ENCODE measurements around the gene LOXHD1. TPM values are rescaled to one million over a fixed set of nuclear protein-coding genes. Genes with fewer than 3 reads are reported as not detected.

LOXHD1 gene
- total RNA-seq, 1 donor from 2014 or later, result 0.23 TPM

- no peaks in the 10 kb centered on the region for H3K36me3 Mint-ChIP-seq (ENCODE audit: low read depth, unreplicated experiment)
- H3K27me3 Mint-ChIP-seq (ENCODE audit: unreplicated experiment), result peaks cover 3% of the 10 kb centered on the region
- no peaks in the 10 kb centered on the region for H3K9me3 Mint-ChIP-seq (ENCODE audit: unreplicated experiment)
- no peak for DNase-seq (ENCODE audit: low spot score)
- H3K27ac Mint-ChIP-seq (ENCODE audit: unreplicated experiment), result no peak overlapping the region
- H3K4me3 Mint-ChIP-seq (ENCODE audit: unreplicated experiment), result no peak overlapping the region
- no peak for TF ChIP-seq CTCF (IDR thresholded peaks at IDR 0.05; ENCODE audit: unreplicated experiment)
- no peaks in the 10 kb centered on the region for H3K4me1 Mint-ChIP-seq (ENCODE audit: unreplicated experiment)
Observed at GRCh38 chr18:46679846-46680598, 23.0 kb upstream of the LOXHD1 start.

GRCh38 chr18:46678785-46679399, 21.9 kb upstream of the LOXHD1 start:
- Mint-ChIP-seq H3K27ac (ENCODE audit: unreplicated experiment) (no peak overlapping the region), H3K9me3 (ENCODE audit: unreplicated experiment) (no peaks in the 10 kb centered on the region), H3K4me3 (ENCODE audit: unreplicated experiment) (no peak overlapping the region), H3K27me3 (ENCODE audit: unreplicated experiment) (peaks cover 4% of the 10 kb centered on the region), H3K4me1 (ENCODE audit: unreplicated experiment) (no peaks in the 10 kb centered on the region), H3K36me3 (ENCODE audit: low read depth, unreplicated experiment) (no peaks in the 10 kb centered on the region)
- no peak for DNase-seq (ENCODE audit: low spot score)
- no peak for TF ChIP-seq CTCF (IDR thresholded peaks at IDR 0.05; ENCODE audit: unreplicated experiment)

- Mint-ChIP-seq H3K4me1 (ENCODE audit: unreplicated experiment) (no peaks in the 10 kb centered on the region), H3K36me3 (ENCODE audit: low read depth, unreplicated experiment) (no peaks in the 10 kb centered on the region), H3K9me3 (ENCODE audit: unreplicated experiment) (no peaks in the 10 kb centered on the region), H3K27ac (ENCODE audit: unreplicated experiment) (no peak overlapping the region), H3K27me3 (ENCODE audit: unreplicated experiment) (peaks cover 4% of the 10 kb centered on the region), H3K4me3 (ENCODE audit: unreplicated experiment) (no peak overlapping the region)
- TF ChIP-seq CTCF (IDR thresholded peaks at IDR 0.05; ENCODE audit: unreplicated experiment), result no peak
- DNase-seq (ENCODE audit: low spot score), result no peak
Observed at GRCh38 chr18:46678041-46678440, 21.0 kb upstream of the LOXHD1 start.

GRCh38 chr18:46677611-46678010, 20.6 kb upstream of the LOXHD1 start:
- Mint-ChIP-seq H3K27me3 (ENCODE audit: unreplicated experiment) (peaks cover 4% of the 10 kb centered on the region), H3K36me3 (ENCODE audit: low read depth, unreplicated experiment) (no peaks in the 10 kb centered on the region), H3K4me1 (ENCODE audit: unreplicated experiment) (no peaks in the 10 kb centered on the region), H3K27ac (ENCODE audit: unreplicated experiment) (no peak overlapping the region), H3K9me3 (ENCODE audit: unreplicated experiment) (no peaks in the 10 kb centered on the region), H3K4me3 (ENCODE audit: unreplicated experiment) (no peak overlapping the region)
- TF ChIP-seq CTCF (IDR thresholded peaks at IDR 0.05; ENCODE audit: unreplicated experiment), result no peak
- DNase-seq (ENCODE audit: low spot score), result no peak

GRCh38 chr18:46676182-46676835, 19.3 kb upstream of the LOXHD1 start:
- Mint-ChIP-seq H3K27me3 (ENCODE audit: unreplicated experiment) (peaks cover 4% of the 10 kb centered on the region), H3K36me3 (ENCODE audit: low read depth, unreplicated experiment) (no peaks in the 10 kb centered on the region)

More at GRCh38 chr18:46676182-46676835, 19.3 kb upstream of the LOXHD1 start:
- Mint-ChIP-seq H3K9me3 (ENCODE audit: unreplicated experiment) (no peaks in the 10 kb centered on the region), H3K27ac (ENCODE audit: unreplicated experiment) (no peak overlapping the region), H3K4me1 (ENCODE audit: unreplicated experiment) (no peaks in the 10 kb centered on the region), H3K4me3 (ENCODE audit: unreplicated experiment) (no peak overlapping the region)
- no peak for TF ChIP-seq CTCF (IDR thresholded peaks at IDR 0.05; ENCODE audit: unreplicated experiment)
- DNase-seq (ENCODE audit: low spot score), result no peak
